Coronary artery (tissue), 2 donors: Measurements from ENCODE around the gene TENT5A.

Source experiments
- DNase-seq: peaks from one replicate; pipeline ENCODE4 v3.0.0-alpha.2; 2017; ENCODE audit warnings: low spot score
- H3K27ac ChIP-seq, 2 donors: fragments of 200-600 bp; sonication (generic); one replicate each; pipeline ENCODE4 v1.5.1; 2016 to 2019
- H3K4me3 ChIP-seq: fragments of 200-600 bp; sonication (generic); 2 replicates; pipeline ENCODE4 v1.5.1; 2016; ENCODE audit warnings: mild to moderate bottlenecking, moderate library complexity
- CTCF ChIP-seq: fragments of 200-600 bp; sonication (generic); IDR thresholded peaks from one replicate; pipeline ENCODE4 v1.5.1; 2019; ENCODE audit warnings: antibody characterized with exemption

TENT5A gene

GRCh38 chr6:81766482-81767069, 14.1 kb upstream of the TENT5A start:
- Histone ChIP-seq H3K27ac (peak overlapping the region; percentile 42 to 73), H3K4me3 (peak overlapping the region; percentile 39)
- DNase-seq: no peak
- TF ChIP-seq CTCF: no peak

GRCh38 chr6:81764531-81764930, 12.1 kb upstream of the TENT5A start:
- no peak for DNase-seq
- Histone ChIP-seq H3K27ac (no peak overlapping the region), H3K4me3 (no peak overlapping the region)
- no peak for TF ChIP-seq CTCF

- H3K4me3 ChIP-seq: no peak overlapping the region
- DNase-seq: no peak
- H3K27ac ChIP-seq: no peak overlapping the region
- TF ChIP-seq CTCF: no peak
These were observed 11.5 kb upstream of the TENT5A start for GRCh38 chr6:81763968-81764367.

GRCh38 chr6:81763051-81763450, 10.6 kb upstream of the TENT5A start:
- no peak overlapping the region for H3K27ac ChIP-seq
- no peak for TF ChIP-seq CTCF
- no peak for DNase-seq
- H3K4me3 ChIP-seq: no peak overlapping the region

- DNase-seq: no peak
- H3K27ac ChIP-seq: no peak overlapping the region
- TF ChIP-seq CTCF: no peak
These were observed 10.1 kb upstream of the TENT5A start for GRCh38 chr6:81762606-81763005.

GRCh38 chr6:81762132-81762531, 9.7 kb upstream of the TENT5A start:
- TF ChIP-seq CTCF: no peak
- DNase-seq: no peak
- H3K4me3 ChIP-seq: no peak overlapping the region
- no peak overlapping the region for H3K27ac ChIP-seq

More at GRCh38 chr6:81762606-81763005, 10.1 kb upstream of the TENT5A start:
- H3K4me3 ChIP-seq: no peak overlapping the region

- no peak for TF ChIP-seq CTCF
- DNase-seq: no peak
- H3K4me3 ChIP-seq: no peak overlapping the region
- H3K27ac ChIP-seq: no peak overlapping the region
These were observed 8.7 kb upstream of the TENT5A start for GRCh38 chr6:81761197-81761596.
